H9 (cell line): ENCODE results near the gene APOA4. TPM values are rescaled to one million over a fixed set of nuclear protein-coding genes. Genes with fewer than 3 reads are reported as not detected.

Experiments used
- DNase-seq: peaks from one replicate; pipeline ENCODE4 v3.0.0-alpha.2; 2017
- H2AFZ ChIP-seq: one replicate; pipeline ENCODE4 v1.6.1; 2013; ENCODE audit warnings: mild to moderate bottlenecking, low read length, control low read depth, moderate library complexity
- H2AK5ac ChIP-seq: 2 replicates; pipeline ENCODE4 v1.6.1; 2013; ENCODE audit warnings: low read length, control low read depth, mixed read lengths; ENCODE audit not compliant: insufficient read length
- H2BK120ac ChIP-seq: one replicate; pipeline ENCODE4 v1.6.1; 2013; ENCODE audit warnings: low read depth, mild to moderate bottlenecking, low read length, control low read depth, inconsistent platforms; ENCODE audit not compliant: poor library complexity, severe bottlenecking
- H2BK12ac ChIP-seq: 2 replicates; pipeline ENCODE4 v1.6.1; 2013; ENCODE audit warnings: low read length, control low read depth, mixed read lengths, low read depth; ENCODE audit not compliant: insufficient read length
- H2BK15ac ChIP-seq: 2 replicates; pipeline ENCODE4 v1.6.1; 2013; ENCODE audit warnings: low read depth, low read length, control low read depth
- H2BK20ac ChIP-seq: one replicate; pipeline ENCODE4 v1.6.1; 2013; ENCODE audit warnings: low read depth, mild to moderate bottlenecking, low read length, control low read depth, inconsistent platforms; ENCODE audit not compliant: poor library complexity, severe bottlenecking
- H2BK5ac ChIP-seq: 2 replicates; pipeline ENCODE4 v1.6.1; 2013; ENCODE audit warnings: low read length, control low read depth, mixed read lengths; ENCODE audit not compliant: insufficient read length
- H3K14ac ChIP-seq: 2 replicates; pipeline ENCODE4 v1.6.1; 2013; ENCODE audit warnings: low read length, control low read depth; ENCODE audit not compliant: insufficient read depth
- H3K18ac ChIP-seq: 2 replicates; pipeline ENCODE4 v1.6.1; 2013; ENCODE audit warnings: low read depth, mild to moderate bottlenecking, mixed read lengths, low read length, control low read depth; ENCODE audit not compliant: insufficient read length
- H3K23ac ChIP-seq: 2 replicates; pipeline ENCODE4 v1.6.1; 2013; ENCODE audit warnings: low read length, control low read depth, mixed read lengths, low read depth; ENCODE audit not compliant: insufficient read length
- H3K23me2 ChIP-seq: 2 replicates; pipeline ENCODE4 v1.6.1; 2013; ENCODE audit warnings: low read depth, mild to moderate bottlenecking, mixed read lengths, low read length, control low read depth; ENCODE audit not compliant: insufficient read length, poor library complexity, severe bottlenecking
- H3K27ac ChIP-seq: 2 replicates; pipeline ENCODE4 v1.5.1; 2013; ENCODE audit warnings: low read length, control low read depth, mixed read lengths, low read depth; ENCODE audit not compliant: insufficient read length
- H3K27me3 ChIP-seq: 2 replicates; pipeline ENCODE4 v1.6.1; 2013; ENCODE audit warnings: low read length, control low read depth, inconsistent platforms; ENCODE audit not compliant: insufficient read depth
- H3K4ac ChIP-seq: 2 replicates; pipeline ENCODE4 v1.6.1; 2013; ENCODE audit warnings: low read depth, mild to moderate bottlenecking, control low read depth, inconsistent platforms, low read length, moderate library complexity
- H3K4me1 ChIP-seq: 2 replicates; pipeline ENCODE4 v1.6.1; 2013; ENCODE audit warnings: low read length, control low read depth, inconsistent platforms; ENCODE audit not compliant: insufficient read depth
- H3K4me2 ChIP-seq: 2 replicates; pipeline ENCODE4 v1.6.1; 2013; ENCODE audit warnings: low read length, control low read depth, mixed read lengths; ENCODE audit not compliant: insufficient read length, insufficient read depth
- H3K56ac ChIP-seq: 2 replicates; pipeline ENCODE4 v1.6.1; 2013; ENCODE audit warnings: low read depth, mild to moderate bottlenecking, mixed read lengths, low read length, control low read depth; ENCODE audit not compliant: insufficient read length
- H3K79me1 ChIP-seq: 2 replicates; pipeline ENCODE4 v1.6.1; 2013; ENCODE audit warnings: low read depth, mild to moderate bottlenecking, moderate library complexity, low read length, control low read depth, inconsistent platforms; ENCODE audit not compliant: insufficient read depth, poor library complexity, severe bottlenecking
- H3K79me2 ChIP-seq: 2 replicates; pipeline ENCODE4 v1.6.1; 2013; ENCODE audit warnings: low read length, control low read depth, inconsistent platforms; ENCODE audit not compliant: insufficient read depth
- H3K9ac ChIP-seq: 2 replicates; pipeline ENCODE4 v1.6.1; 2013; ENCODE audit warnings: low read length, control low read depth, mixed read lengths; ENCODE audit not compliant: insufficient read length; ENCODE audit errors: extremely low read depth
- H3K9me3 ChIP-seq: one replicate; pipeline ENCODE4 v1.6.1; 2013; ENCODE audit warnings: low read depth, low read length, inconsistent platforms; ENCODE audit not compliant: control insufficient read depth
- H3T11ph ChIP-seq: one replicate; pipeline ENCODE4 v1.6.1; 2013; ENCODE audit warnings: mild to moderate bottlenecking, low read length, control low read depth, inconsistent platforms
- H4K20me1 ChIP-seq: one replicate; pipeline ENCODE4 v1.6.1; 2013; ENCODE audit not compliant: control insufficient read depth, insufficient read length, insufficient read depth
- H4K5ac ChIP-seq: 2 replicates; pipeline ENCODE4 v1.6.1; 2013; ENCODE audit warnings: low read depth, mild to moderate bottlenecking, mixed read lengths, low read length, control low read depth; ENCODE audit not compliant: insufficient read length
- H4K8ac ChIP-seq: replicated peaks from 2 replicates; pipeline ENCODE4 v1.6.1; 2013; ENCODE audit warnings: low read length, control low read depth, mixed read lengths, low read depth; ENCODE audit not compliant: insufficient read length
- H4K91ac ChIP-seq: 2 replicates; pipeline ENCODE4 v1.6.1; 2013; ENCODE audit warnings: low read depth, mild to moderate bottlenecking, moderate library complexity, mixed read lengths, low read length, control low read depth; ENCODE audit not compliant: insufficient read length
- H3K27ac Mint-ChIP-seq, 3 experiments: 2 replicates in 2 of 3; 3 replicates in 1 of 3; pipeline ENCODE4 v1.8.0; 2020 to 2021; ENCODE audit warnings: mixed read lengths in 3 of 3, mild to moderate bottlenecking in 1 of 3, moderate library complexity in 1 of 3
- H3K27me3 Mint-ChIP-seq: 2 replicates; pipeline ENCODE4 v1.8.0; 2021; ENCODE audit warnings: low read depth, mild to moderate bottlenecking, moderate library complexity, mixed read lengths
- H3K36me3 Mint-ChIP-seq, 3 experiments: 2 replicates in 2 of 3; 3 replicates in 1 of 3; pipeline ENCODE4 v1.8.0; 2020 to 2021; ENCODE audit warnings: low read depth in 3 of 3, mixed read lengths in 3 of 3; ENCODE audit not compliant: insufficient read depth in 1 of 3
- H3K4me1 Mint-ChIP-seq, 2 experiments: 2 replicates each; pipeline ENCODE4 v1.8.0; 2020; ENCODE audit warnings: mixed read lengths in 2 of 2
- H3K4me3 Mint-ChIP-seq, 2 experiments: 2 replicates in 1 of 2; 3 replicates in 1 of 2; pipeline ENCODE4 v1.8.0; 2020 to 2021; ENCODE audit warnings: mild to moderate bottlenecking in 2 of 2, mixed read lengths in 2 of 2, moderate library complexity in 1 of 2
- H3K9me3 Mint-ChIP-seq, 2 experiments: 2 replicates in 1 of 2; 3 replicates in 1 of 2; pipeline ENCODE4 v1.8.0; 2020; ENCODE audit warnings: mild to moderate bottlenecking in 2 of 2, mixed read lengths in 2 of 2, moderate library complexity in 1 of 2
- WGBS: extraction: QIAGEN DNeasy Blood & Tissue Kit; methylation state at CpG from one replicate; pipeline ENCODE4 v1.1.7; 2013; ENCODE audit warnings: missing lambda C conversion rate, low lambda C conversion rate, mixed read lengths; ENCODE audit not compliant: insufficient read length; ENCODE audit errors: extremely low coverage; 5-methylcytosine and 5-hydroxymethylcytosine counted together
- total RNA-seq: library from RNA; stranded (reverse); gene quantifications from 2 replicates; pipeline ENCODE4 v1.2.1, GENCODE V29; 2021
- TF ChIP-seq, protein P1 (sequence below): fragments of 200-600 bp; sonication (generic); conservative IDR thresholded peaks from 3 replicates; pipeline ENCODE4 v1.8.0; 2021; ENCODE audit warnings: antibody characterized with exemption, mild to moderate bottlenecking

The APOA4 gene
- total RNA-seq, 1 experiment from 2014 or later = not detected

DNA sequence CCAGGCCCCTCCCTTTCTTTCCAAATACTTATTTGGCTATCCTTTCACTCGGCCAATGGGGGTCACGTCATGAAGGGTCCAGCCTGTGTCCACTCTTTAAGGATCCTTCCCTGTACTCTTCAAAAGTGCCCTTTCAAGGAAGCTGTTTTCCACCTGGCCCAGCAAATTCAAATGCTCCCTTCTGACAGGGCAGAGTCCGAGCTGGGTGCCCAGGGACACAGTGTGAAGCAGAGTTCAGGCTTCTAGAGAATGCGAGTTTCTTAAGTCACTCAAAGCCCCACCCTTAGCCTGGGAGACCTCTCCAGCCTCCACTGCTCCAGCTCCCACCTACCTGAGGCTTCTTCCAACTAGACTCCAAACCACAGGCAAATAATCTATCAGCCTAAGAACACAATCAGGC, 19.8 kb upstream of the APOA4 start:
- Histone ChIP-seq H3K23ac (no peak overlapping the region), H3K4me1 (no peaks in the 10 kb centered on the region), H2BK20ac (no peak overlapping the region), H3K23me2 (no peaks in the 10 kb centered on the region), H3K9ac (no peak overlapping the region), H3K79me1 (no peaks in the 10 kb centered on the region), H3K4me2 (no peak overlapping the region), H2AK5ac (no peak overlapping the region), H2BK12ac (no peak overlapping the region), H4K8ac (no peak overlapping the region), H3K56ac (no peak overlapping the region), H3K9me3 (no peaks in the 10 kb centered on the region), H4K20me1 (no peaks in the 10 kb centered on the region), H4K5ac (no peak overlapping the region), H2BK5ac (no peak overlapping the region), H3K27ac (no peak overlapping the region), H3K27me3 (no peaks in the 10 kb centered on the region), H3K4ac (no peak overlapping the region), H3K14ac (no peak overlapping the region), H3T11ph (no peak overlapping the region), H3K79me2 (no peaks in the 10 kb centered on the region), H2AFZ (no peak overlapping the region), H3K18ac (no peak overlapping the region), H2BK15ac (no peak overlapping the region), H4K91ac (no peak overlapping the region), H2BK120ac (no peak overlapping the region)
- peaks cover 21 to 22% of the 10 kb centered on the region in 2 experiments for H3K4me1 Mint-ChIP-seq
- H3K27me3 Mint-ChIP-seq = no peaks in the 10 kb centered on the region
- peaks cover 9 to 45% (median 44%) of the 10 kb centered on the region in 3 experiments; a peak in 5 of 7 replicates for H3K36me3 Mint-ChIP-seq
- WGBS = no CpG with 5 or more reads among the region's 4 CpGs
- H3K27ac Mint-ChIP-seq = peak overlapping the region in 1 of 3 experiments; percentile 61; a peak in 1 of 7 replicates
- DNase-seq = no peak
- no peak overlapping the region for H3K4me3 Mint-ChIP-seq
- no peaks in the 10 kb centered on the region for H3K9me3 Mint-ChIP-seq
- TF ChIP-seq, protein P1, sequence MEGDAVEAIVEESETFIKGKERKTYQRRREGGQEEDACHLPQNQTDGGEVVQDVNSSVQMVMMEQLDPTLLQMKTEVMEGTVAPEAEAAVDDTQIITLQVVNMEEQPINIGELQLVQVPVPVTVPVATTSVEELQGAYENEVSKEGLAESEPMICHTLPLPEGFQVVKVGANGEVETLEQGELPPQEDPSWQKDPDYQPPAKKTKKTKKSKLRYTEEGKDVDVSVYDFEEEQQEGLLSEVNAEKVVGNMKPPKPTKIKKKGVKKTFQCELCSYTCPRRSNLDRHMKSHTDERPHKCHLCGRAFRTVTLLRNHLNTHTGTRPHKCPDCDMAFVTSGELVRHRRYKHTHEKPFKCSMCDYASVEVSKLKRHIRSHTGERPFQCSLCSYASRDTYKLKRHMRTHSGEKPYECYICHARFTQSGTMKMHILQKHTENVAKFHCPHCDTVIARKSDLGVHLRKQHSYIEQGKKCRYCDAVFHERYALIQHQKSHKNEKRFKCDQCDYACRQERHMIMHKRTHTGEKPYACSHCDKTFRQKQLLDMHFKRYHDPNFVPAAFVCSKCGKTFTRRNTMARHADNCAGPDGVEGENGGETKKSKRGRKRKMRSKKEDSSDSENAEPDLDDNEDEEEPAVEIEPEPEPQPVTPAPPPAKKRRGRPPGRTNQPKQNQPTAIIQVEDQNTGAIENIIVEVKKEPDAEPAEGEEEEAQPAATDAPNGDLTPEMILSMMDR = no peak
